Activated T-helper 1 cell treated with Interleukin-2 at 50 U/mL for 16 hours (primary cell): ENCODE data around the gene WASHC4.
"Not testable (repeated sequence)": the region's sequence is repeated elsewhere in the genome, so short reads cannot be mapped to it uniquely, and the experiment has no call there.

Experiments used
- DNase-seq: peaks from one replicate; pipeline ENCODE4 v3.0.0-alpha.2; 2020; ENCODE audit warnings: low read depth

Gene WASHC4

DNA sequence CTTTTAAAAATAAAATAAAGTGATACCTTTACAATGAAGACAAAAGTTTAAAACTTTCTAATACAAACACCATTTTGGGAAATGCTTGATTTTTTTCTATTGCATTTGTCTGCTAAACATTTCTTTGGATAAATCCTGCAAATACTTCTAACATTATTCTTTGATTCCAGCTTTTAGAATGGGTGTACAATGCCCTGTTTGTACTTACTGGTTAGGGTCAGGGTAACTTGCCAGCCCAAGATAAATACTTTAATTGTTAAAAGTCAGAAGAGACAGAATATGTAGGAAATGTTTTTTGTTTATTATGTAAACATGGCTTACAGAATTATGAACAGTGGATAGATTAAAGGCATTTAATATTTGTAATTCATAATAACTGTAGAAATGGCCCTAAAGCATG, 60.5 kb downstream of the WASHC4 start:
- no peak for DNase-seq

DNA sequence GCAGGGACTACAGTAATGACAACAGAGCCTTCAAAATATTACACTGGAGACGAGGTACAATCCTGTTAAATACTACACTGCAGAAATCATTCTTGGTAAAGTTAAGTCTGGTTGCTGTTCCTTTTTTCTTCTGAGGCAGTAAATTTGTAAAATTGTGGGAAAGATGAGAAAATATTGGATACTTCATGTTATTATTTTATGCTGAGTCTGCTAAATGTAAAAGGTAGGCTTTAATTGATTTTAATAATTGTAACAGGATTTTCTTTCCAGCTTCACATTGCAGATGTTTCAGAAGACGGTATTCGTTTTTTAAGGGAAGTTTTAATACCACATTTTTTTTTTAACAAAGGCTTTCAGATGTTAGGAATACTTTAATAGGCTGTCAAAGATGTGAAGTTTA, 62.6 kb downstream of the WASHC4 start:
- DNase-seq, result no peak

DNA sequence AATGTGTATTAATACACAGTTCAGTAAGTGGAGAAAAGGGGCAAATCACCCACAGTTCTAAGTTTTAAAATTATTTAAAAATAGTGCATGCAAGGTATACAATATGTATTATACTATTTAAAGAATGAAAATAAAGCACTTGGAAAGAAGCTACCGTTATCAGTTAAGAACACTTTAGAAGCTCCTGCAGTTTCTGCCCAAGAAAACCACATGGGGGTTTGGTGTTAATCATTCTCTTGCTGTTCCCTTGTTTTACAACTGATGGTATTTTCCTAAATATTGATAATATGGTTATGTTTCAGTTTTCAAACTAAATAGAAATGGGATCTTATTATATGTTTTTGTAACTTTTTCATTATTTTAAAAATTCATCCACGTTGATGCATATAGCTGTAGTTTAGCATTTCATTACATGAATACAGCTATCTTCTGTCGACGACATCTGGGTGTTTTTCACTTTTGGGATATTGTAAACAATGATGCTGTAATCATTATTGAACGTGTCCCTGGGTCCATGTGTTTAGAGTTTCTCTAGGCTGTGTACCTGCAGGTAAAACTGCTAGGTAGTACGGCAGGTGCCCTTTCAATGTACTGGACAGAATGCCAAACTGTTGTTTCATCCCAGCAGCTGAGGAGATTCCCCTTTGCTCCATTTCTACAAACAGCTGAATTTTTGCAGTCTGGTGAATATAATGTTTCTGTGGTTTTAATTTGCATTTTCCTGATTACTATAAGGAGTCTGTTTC, 64.3 kb downstream of the WASHC4 start:
- no peak for DNase-seq

DNA sequence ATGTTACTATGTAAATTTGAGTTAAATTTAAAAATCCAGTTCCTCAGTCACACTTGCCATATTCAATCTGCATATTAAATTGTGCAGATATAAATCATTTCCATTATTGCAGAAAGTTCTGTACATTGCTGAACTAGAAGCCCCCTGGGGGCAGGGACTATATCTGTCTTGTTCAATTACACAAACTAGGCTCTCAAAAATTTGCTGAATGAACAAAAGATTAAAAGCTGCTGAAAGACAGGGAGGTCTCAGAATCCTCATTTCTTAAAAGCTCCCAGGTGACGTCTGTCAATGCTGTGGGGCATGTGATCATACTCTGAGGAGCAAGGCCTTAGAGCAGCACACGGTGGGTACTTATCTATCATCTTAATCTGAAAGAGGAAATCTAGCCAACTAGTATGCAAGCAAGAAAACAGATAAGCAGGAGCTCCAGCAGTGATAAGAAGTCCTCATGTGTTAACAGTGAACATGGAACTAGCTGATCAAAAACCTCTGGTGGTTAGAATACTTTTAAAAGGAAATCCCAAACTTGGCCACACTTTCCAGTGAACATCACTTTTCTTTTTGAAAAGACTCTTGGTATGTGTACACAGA, 68.0 kb downstream of the WASHC4 start:
- DNase-seq, result no peak

DNA sequence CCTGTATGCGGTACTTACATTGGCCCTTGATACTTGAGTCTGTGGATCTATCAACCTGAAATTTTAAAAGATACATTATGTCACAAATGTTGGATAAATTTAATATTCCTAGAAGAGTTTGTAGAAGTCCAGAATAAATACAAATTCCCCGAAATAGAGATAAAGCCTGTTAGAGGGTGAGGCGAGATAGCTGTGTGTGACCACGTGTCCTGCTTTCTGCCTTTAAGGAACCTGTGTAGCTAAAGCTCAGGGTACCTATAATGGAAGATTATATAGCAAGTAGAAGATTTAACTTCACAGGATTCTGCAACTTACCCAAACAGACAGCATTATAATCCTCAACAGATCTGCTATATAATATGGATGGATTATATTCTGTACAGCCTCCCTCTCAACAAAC, 69.7 kb downstream of the WASHC4 start:
- DNase-seq, result no peak

DNA sequence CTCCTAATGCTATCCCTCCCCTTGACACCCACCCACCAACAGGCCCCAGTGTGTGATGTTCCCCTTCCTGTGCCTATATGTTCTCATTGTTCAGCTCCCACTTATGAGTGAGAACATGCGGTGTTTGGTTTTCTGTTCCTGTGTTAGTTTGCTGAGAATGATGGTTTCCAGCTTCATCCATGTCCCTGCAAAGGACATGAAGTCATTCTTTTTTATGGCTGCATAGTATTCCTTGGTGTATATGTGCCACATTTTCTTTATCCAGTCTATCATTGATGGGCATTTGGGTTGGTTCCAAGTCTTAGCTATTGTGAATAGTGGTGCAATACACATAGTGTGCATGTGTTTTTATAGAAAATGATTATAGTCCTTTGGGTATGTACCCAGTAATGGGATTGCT, 71.6 kb downstream of the WASHC4 start:
- not testable (repeated sequence) for DNase-seq

DNA sequence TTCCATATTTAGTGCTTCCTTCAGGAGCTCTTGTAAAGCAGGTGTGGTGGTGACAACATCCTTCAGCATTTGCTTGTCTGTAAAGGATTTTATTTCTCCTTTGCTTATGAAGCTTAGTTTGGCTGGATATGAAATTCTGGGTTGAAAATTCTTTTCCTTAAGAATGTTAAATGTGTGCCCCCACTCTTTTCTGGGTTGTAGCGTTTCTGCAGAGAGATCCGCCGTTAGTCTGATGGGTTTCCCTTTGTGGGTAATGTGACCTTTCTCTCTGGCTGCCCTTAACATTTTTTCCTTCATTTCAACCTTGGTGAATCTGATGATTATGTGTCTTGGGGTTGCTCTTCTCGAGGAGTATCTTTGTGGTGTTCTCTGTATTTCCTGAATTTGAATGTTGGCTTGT, 75.9 kb downstream of the WASHC4 start:
- not testable (repeated sequence) for DNase-seq

DNA sequence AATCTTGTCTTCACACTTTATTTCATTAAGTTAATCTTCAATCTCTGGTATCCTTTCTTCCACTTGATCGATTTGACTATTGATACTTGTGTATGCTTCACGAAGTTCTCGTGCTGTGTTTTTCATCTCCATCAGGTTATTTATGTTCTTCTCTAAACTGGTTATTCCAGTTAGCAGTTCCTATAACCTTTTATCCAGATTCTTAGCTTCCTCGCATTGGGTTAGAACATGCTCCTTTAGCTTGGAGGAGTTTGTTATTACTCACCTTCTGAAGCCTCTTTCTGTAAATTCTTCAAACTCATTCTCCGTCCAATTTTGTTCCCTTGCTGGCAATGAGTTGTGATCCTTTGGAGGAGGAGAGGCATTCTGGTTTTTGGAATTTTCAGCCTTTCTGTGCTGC, 76.4 kb downstream of the WASHC4 start:
- DNase-seq, result not testable (repeated sequence)

DNA sequence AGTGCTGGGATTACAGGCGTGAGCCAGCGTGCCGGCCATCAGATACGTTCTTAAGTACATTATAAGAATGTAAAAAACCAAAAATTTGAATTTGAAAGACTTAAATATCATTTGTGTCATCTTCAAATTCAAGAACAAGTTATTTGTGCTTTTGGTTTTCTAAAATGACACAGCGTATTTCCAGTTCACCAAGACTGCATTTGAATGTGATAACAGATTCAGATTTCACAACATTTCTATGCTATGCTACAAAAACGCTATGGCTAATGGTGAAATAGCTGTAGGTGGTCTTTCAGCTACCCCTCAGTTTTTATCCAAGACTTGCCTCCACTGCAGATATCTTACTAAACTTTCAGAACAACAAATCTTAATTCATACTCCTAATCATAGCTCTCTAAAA, 81.8 kb downstream of the WASHC4 start:
- DNase-seq, result no peak

DNA sequence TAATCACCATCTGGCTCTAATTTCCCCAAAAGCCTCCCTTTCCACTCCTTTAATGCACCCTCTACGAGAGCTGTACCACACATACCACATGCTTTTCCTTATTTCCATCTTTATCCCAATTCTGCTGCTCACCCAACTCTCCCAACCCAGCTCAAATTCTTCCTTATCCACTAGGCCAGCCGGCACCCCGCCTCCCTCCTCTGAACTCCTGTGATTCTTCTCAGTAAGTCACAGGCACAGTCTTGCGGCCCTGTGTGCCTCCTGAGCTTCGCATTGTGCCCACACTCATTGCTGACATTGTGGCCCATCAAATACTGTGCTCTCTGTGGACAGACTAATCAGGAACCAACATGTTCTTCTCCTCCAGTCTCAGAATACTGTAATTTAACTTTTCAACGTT, 83.0 kb downstream of the WASHC4 start:
- no peak for DNase-seq

DNA sequence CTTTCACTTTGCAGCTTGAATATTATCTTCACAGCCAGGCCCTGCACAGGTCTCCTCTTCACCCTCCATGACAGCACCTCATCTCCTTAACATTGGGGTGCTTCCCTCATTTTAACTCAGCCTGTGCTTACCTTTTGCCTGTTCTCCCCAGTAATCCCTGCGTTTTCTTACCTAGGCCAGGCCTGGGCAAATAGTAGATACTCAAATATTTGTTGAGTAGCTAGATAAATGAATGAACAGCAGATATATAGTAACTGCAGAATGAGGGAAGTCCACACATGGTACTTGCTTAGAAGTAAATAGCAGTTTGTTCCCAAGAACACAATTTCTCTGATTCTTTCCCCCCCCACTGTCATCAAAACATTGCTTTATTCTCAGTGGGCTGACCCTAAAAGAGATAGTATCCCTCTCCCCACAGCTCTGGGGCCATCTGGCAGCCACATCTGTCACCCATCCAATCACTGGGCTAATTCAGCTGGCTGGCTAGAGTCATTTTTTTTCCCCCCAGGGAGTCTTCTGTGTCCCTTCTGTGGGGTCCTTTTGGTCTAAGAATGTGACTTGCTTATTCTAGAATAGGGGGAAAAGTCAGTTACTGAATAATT, 85.2 kb downstream of the WASHC4 start:
- DNase-seq, result no peak

DNA sequence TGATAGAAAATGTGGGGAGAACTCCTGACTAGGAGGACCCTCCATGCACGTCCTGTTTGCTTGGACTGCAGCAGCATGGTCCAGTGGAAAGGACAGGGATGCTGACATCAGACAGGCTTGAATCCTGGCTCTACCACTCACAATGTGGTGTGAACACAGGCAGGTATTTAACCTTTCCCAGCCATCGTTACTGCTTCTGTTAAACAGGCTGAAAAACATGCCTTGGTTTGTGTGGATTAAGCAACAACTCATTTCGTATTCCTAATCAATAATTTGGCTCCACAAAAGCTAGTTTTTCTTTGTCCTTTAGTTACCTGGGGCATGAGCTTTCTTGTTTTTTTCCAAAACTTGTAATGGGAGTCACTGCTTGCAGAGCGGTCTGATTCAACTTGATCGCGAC, 87.4 kb downstream of the WASHC4 start:
- DNase-seq, result no peak

DNA sequence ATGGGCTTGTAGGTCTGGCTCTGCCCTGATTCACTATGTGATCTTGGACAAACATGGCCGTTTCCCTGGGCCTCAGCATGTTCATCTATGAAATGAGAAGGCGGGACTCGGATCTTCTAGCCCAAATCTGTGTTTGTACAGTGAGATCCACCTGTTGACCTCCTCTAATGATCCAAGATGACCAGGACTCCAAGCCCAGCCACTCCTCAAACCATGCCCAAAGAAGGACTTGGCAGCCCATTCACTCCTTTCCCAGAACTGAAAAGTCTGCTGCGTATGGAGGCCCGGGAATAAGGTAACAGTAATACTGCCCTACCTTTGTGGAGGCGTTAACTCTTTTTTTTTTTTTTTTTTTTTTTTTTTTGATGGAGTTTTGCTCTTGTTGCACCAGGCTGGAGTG, 88.6 kb downstream of the WASHC4 start:
- DNase-seq, result no peak

DNA sequence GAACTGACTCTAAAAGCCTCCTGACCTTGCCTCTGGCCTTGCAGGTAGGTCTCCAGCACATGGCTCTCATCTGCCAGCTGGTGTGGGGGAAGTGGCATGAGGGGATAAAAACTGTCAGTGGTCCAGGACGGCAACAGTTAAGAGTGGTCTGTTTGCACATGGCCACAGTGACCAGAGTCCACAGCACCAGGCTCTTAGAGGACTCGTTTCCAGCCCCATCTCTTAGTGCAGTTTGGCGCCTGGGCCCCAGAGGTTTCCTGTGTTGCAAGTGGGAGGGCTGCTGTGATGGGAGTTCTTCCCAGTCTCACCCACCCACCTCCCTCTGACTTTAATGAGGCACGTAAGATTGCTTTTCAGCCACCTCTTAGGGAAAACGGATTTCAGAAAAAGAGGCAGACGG, 91.4 kb downstream of the WASHC4 start:
- no peak for DNase-seq

DNA sequence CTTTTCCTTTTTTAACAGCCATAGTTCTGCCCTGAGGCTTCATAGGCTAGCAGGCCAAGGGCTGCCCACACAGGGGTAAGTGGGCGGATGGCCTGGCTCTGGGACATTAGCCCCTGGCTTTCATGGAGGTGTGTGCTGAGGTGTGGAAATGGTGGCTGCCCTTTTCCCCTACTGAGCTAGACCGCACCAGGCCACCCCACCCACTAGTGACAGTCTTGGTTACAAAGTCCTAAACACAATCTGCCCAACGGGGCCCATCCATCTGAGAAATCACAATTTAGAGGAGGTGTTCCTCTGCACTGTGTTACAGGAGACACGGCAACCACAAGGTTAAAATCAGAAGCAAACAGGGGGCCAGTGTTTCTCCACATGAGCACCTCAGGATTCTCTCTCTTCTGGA, 92.9 kb downstream of the WASHC4 start:
- DNase-seq, result no peak

DNA sequence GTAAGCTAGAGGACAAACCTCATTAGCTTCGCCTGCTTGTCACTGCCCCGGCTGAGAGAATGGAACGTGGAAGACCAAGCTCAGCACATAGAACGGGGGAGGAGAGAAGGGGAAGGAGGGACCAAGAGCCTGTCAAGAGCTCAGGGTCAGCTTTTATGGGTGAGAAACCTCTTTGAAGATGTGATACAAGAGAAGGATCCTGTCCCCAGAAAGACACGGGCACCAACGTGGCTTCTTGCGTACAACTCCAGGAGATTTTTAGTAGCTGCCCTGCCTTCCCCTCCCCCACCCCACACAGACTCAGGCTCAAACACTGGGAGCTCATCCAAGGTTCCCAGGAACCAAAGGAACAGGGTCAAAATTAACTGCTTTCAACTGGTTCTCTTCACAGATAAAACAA, 93.8 kb downstream of the WASHC4 start:
- DNase-seq, result no peak

DNA sequence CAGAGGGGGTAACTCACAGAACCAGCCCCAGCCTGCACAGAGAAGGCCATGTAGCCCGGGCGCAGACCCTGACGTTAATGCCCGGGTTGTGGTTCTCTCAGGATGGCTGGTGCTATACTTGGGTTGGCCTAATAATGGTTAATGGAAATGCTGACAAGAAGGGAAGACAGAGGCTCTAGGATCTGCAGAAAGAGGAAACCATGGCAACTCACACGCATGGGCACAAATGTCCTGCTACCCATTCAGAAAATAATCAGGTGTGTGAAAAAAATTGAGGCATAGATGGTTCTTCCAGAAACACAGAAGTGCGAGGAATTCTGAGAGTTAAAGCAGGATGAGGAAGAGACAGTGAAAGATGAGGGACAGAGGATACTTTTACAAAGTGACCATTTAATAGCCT, 94.7 kb downstream of the WASHC4 start:
- DNase-seq, result no peak

DNA sequence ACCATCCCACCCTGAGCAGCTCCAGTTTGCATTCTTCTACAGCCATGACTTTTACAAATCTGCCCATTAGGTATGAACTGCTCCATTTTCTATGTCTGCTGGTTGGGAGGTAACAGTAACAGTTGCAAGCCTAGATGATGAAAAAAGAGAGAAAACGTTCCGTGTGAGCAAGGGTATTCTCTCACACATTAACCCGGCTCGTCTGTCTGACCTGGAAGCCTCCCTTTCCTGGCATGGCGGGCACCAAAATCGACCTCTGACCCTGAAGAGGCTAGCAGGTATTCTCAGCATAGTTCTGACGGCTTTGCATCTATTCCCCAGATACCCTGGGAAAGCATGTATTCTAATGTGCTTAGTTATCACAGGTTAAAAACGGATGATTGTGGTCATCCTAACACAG, 96.6 kb downstream of the WASHC4 start:
- no peak for DNase-seq

DNA sequence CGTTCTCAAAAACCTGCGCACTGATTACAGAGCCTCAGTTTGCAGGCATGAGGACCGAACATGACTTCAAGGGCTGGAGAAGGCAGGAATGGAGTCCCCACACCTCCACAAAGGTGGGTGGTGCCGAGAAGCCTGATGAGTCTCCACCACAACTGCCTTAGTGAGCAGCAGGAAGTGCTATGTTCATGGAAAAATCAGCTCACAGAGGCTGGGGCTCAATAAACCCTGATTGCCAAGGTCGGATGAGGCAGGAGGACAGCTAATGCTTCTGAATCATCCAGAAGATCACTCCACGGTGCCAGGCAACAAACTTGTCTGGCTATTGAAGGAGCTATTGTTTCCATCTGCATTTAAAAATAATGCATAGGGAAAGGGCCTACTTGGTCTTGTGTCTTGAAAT, 97.4 kb downstream of the WASHC4 start:
- DNase-seq, result no peak

DNA sequence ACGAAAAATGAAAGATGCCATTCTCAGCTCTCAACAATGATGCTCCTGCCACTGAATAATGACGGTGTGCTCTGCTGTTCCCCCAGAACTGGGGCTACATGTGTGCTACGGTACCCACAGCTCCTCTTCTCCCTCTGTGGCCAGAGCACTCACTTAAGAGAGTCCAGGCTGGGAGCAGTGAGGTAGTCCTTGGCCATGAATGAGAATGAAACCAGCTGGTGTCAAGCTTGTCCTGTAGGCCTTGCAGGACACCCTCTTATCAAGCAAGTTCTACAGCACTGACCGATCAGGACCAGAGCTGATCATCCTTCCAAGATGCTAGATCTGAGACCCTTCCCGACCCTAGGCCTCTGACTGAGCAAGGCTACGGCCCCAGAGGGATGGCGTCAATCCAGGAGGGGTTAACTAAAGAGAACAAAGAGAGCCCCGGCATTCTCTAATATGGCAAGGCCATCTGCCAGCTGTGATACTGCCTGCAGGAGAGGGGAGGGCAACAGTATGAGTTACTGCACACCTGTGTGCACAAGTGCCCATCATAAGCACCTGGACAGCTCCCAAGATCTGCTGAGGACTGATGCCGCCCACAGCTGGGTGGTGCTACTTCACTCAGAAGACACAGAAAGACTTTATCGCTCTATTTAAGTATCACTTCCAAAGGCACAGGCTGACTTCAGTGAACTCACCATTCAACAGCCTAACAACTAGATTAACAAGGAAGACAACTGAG, 98.0 kb downstream of the WASHC4 start:
- no peak for DNase-seq

DNA sequence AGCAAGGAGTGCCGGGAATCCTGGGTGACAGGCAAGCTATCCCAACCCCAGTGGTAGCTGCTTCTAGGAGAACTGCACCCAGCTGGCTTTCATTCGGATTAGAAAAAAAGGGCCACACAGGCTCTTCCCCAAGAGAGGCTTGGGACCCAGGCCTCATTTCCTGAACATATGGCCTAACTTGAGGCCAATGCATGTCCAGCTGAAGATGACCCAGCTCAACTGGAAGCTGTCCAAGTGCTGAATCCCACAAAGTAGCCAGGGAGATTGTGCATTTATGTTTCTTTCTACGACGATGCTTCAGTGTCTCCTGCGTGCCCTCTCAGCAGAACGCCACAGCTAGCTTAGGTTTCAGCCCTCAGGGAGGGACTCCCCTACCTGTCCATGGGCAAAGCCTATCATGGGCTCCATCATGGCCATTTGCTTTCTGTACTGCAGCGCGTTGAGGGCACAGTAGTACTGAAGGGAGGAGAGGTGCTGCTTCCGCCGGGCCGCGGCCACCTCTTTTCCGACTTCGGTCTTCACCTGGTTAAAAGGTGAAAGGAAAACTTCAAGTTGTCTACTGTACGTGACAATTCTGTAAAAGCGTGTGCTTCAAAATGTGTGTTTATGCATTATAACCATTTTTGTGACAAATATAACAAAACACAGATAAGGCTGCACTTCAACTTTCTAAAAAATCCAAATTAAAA, 99.3 kb downstream of the WASHC4 start:
- DNase-seq, result no peak

DNA sequence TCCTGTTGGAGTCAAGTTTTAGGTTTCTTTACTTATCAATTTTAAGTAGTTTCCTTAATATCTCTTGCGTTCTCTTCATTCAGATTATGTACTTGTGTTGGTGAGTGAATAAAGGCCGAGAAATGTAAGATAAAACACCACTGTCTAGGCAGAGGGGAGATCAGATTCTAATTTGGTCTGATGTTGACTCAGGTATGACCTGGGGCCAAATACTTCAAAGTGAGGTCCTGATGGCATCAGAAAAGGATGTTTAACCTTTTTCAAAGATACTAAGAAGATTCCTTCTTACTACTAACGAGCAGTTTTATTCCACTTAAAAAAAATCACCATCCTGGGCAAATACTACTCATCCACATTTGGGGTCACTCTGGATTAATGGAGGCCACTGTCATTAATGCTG, 101.6 kb downstream of the WASHC4 start:
- DNase-seq, result no peak

DNA sequence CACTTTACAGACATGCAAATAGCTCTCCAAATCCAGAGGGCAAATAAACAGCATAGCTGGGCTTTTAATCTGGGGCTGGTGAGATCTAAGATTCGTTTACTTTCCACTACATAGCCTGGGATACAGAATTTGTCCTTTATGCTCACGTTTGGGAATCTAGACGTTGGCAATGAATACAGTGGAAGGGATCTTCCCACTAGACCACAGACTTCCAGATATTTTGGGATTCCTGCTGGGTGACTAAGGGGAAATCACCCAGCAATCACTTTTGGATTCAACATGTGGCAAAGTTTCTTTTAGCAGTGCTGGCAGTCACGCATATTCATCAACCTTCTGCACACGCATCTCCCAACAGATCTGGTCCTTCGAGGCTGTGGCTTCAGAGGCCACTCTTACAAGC, 104.9 kb downstream of the WASHC4 start:
- no peak for DNase-seq
